ENCODE measurements around the gene FAM83E.

DNA sequence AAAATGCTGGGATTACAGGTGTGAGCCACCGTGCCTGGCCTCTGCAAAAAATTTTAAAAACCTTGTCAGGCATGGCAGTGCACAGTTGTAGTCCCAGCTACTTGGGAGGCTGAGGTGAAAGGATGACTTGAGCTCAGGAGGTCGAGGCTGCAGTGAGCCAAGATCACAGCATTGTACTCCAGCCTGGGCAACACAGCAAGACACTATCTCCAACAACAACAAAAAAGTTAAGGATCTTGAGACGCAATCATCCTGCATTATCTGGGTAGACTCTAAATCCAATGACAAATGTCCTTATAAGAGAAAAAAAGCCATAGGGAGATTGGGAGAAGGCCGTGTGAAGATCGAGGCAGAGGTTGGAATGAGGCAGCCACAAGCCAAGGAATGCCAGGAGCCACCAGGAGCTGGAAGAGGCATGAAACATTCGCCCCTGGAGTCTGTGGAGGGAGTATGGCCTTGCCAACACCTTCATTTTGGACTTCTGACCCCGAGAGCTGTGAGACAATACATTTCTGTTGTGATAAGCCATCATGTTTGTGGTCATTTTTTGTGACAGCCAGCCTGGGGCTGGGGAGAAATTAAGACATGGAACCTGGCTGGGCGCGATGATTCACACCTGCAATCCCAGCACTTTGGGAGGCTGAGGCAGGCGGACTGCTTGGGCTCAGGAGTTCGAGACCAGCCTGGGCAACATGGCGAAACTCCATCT is 36.3 kb upstream of the FAM83E start:
- TF ChIP-seq, protein P1, sequence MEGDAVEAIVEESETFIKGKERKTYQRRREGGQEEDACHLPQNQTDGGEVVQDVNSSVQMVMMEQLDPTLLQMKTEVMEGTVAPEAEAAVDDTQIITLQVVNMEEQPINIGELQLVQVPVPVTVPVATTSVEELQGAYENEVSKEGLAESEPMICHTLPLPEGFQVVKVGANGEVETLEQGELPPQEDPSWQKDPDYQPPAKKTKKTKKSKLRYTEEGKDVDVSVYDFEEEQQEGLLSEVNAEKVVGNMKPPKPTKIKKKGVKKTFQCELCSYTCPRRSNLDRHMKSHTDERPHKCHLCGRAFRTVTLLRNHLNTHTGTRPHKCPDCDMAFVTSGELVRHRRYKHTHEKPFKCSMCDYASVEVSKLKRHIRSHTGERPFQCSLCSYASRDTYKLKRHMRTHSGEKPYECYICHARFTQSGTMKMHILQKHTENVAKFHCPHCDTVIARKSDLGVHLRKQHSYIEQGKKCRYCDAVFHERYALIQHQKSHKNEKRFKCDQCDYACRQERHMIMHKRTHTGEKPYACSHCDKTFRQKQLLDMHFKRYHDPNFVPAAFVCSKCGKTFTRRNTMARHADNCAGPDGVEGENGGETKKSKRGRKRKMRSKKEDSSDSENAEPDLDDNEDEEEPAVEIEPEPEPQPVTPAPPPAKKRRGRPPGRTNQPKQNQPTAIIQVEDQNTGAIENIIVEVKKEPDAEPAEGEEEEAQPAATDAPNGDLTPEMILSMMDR (conservative IDR thresholded peaks at IDR 0.05 in 1 of 2, IDR thresholded peaks at IDR 0.05 in 1 of 2; ENCODE audit: extremely low read depth in 1 of 2, insufficient read depth in 1 of 2, low read depth in 1 of 2, low read length in 2 of 2): no peak
- no peak for TF ChIP-seq EZH2 (IDR thresholded peaks at IDR 0.05; ENCODE audit: borderline replicate concordance, low read length)
